Endothelial cell of hepatic sinusoid (primary cell): ENCODE measurements around the gene HOXA7.

Experiments
- in situ Hi-C: cut with HindIII; loops from 2 replicates; pipeline ENCODE4 v1.10.0; 2017; ENCODE audit warnings: low sequenced_read_pairs

The HOXA7 gene

DNA sequence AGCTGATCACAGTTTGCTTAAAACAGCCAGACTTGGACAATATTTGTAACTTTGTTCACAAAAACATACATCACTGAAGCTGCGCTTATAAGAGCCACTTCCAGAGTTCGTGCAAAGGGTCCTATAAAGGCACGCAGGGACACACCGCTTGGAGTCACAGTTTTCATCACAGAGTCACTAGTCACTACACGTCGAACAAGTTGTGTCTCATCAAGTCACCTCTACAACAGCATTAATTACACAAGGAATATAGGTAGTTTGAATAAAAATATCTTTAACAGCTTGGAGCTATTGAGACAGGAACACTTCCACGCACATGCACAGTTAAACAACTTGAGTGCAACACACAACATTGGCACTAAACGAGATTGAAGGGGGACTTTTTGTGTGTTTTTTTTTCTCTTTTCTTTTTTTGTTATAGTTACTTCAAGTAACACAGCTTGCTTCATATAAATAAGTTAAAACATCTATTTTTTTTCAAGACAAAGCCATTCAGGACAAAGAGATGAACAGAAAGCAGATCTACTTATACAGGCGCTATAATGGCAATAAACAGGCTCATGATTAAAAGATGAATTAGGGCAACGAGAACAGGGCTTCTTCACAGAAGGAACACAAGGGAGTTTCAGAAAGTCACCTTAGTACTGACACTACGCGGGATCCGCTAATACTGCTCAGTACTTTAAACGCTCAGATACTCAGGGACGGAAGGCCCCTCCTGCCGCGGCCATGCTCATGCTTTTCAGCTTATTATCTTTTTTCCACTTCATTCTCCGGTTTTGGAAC is 15.1 kb downstream of the HOXA7 start:
- in situ Hi-C loops: no loop called here

DNA sequence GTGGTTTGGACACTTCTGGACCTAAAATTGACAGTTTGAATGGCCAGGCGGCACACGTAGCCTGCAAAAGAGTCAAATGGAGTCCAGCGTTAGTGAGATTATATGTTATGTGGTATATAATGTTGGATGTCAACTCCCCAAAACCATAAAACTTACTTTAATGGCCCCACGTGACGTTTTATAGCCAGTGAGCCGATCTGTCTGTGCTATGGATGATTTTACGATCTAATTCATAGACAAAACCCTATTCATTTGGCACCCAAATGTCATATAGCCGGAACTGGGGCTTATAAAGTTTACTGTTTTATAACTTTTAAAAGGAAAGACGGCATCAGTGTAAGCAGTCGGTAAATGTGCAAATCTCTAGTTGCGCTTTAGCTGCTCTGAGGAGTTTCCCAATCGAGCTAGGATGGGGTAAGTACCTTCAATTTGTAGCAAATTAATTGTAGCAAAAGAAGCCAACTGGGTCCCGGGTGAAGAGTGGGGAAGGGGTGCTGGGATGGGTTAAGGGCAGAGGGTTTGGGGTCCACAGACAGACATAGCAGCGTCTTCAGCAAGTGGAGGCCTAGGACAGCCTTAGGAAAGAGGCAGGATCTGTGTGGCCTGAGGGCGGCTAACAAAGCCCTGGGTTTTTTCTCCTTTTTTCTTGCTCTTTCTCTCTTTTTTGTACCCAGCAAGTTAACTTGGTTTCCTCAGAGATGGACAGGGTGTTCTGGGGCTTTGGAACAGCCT is 16.2 kb downstream of the HOXA7 start:
- in situ Hi-C loops: no loop called here

DNA sequence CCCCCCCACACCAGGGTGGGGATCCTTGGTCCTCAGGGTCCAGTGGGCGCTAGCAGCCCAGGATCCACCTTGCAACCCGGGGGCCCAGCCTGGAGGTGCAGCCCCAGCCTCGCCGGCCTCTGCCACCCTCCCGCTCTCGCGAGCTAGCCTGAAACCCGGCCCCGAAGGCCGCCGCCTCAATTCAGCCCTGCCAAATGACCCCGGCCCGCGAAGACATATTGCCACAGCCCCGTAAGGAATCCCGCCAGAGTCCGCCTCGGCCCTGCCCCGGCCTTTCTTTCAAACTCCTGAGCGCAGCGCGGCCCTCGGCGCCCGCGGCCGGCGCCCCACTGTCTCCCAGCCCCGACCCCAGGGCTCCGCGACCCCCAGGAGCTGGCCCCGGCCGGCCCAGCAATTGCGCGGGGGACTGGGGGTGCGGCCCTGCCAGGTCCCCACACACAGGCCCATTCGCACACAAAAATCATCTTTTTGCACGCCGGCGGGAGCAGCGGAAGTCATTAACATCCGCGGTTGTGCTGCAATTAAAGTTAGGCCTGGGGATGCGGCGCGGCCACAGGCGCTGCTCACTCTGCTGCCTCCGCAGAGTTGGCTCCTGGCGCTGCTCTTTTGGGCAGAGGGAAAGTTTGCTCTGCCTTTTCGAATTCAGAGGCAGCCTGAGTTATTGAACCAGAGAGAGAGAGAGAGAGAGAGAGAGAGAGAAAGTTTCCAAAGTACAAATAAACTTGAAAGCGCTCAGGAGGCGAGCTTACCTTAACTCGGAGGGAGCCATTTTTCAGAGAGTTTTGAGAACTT is 16.9 kb downstream of the HOXA7 start:
- in situ Hi-C loops: no loop called here

DNA sequence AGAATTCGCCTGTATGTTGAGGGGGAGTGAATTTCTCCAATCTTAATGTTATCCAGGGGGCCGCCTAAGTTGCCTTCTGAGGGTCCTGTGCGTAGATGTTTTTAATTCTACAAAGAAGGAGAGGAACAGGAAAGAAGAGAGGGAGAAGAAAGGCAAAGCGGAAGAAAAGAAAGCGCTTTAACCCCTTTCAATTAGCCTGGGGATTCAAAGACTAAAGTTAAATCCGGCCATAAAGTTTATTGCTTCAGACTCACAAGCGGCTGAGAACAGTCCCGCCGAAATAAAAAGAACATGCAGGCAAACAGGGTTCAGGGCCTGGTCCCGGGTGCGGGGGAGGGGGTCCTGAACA is 17.5 kb downstream of the HOXA7 start:
- in situ Hi-C loops: no loop called here

DNA sequence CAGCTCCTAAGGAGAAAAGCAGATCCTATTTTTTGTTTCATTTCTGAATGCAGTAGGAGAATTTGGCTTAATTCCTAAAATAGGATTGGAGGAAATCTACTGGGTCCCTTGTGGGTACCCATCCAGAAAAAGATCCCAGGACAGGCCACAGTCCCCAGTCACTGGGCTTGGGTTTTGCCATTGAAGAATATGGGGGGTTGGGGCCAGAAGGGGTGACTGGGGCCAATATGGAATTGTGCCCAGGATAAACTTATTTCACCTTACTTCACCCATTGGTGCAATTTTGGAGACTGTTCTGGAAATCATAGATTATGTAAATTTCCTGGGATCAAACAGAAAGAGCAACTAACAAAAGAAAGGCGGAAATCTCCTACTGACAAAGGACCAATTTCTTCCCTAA is 18.0 kb downstream of the HOXA7 start:
- in situ Hi-C loops: no loop called here

DNA sequence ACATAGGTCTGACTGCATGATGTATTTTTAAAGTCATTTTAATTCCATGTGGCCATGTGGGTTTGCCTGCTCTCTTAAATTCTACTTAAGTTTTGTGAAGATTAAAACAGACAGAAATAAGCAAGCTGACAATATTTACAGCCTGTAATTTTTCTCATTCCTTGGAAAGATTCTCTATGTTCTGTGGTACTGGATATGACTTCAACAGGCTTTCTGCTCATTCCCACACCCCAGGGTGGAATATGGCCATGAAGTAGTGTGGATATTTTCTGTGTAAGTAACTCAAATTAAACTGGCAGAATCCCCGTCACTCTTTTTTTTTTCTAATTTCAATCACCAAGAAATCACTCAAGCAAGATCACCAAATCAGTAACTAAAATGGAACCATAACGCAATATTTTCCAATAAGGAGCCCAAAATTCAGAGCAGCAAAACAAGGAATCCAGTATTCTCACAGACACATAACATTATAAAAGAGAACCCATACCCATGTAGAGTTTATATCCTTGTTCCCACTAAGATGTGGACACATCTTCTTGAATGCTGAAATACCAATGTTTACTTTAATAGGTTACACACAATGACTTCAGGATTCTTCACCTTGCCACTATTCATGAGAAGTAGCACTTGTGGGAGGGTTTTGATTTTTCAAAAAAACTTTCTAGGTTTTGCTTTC is 18.7 kb downstream of the HOXA7 start:
- in situ Hi-C loops: no loop called here

DNA sequence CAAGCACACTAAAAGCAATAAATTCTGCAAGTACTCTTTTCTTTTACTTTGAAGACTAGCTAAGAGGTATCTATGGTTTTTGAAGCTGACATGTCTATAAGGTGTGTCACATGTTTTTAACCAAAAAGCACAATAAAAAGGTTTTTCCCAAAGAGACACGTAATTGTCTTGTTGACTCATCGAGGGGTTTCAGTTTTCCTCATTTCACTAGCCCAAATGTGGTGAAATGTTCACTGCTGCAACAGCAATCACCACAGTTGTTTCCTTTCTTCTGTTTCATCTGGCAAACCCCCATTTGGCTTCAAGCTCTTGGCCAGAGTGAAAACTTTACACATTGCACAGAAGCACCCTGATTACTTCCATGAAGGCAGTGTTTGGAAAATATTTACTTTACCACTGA is 22.1 kb downstream of the HOXA7 start:
- in situ Hi-C loops: no loop called here

DNA sequence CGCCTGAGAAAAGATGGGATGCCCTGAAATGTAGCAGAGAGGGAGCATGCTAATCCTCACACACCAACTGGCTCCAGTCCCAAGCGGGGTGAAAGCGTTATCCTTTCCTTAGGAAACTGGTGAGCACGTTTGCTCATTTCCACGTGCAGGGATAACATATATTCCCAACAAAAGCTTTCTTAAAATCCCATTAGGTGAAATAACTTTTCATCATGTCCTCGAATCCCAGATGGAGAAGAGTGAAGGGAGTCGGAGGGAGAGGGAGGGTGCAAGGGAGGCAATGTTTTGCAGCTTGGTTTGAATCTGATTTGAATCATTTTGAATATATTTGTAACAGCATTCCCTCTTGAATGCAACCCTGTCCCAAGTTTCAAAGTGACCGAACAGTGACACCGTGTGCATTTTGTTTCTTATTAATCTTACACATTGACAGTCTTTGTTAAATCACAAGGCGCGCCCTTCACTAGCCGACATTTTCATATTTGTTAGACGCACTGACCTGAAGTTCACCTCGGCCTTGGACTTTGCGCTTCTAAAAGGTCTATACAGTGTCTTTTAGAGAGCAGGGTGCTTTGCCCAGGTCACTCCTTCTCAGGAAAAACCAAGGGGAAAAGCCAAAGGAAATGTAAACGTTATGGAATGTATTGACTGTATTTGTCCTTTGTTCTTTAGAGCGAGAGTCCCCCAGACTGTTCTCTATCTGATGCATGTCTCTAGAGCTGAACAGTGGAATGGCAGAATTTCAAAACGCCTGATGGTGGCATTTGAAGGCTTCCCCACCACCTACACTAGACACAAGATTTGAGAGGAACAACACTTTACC is 22.9 kb downstream of the HOXA7 start:
- in situ Hi-C loops: no loop called here

DNA sequence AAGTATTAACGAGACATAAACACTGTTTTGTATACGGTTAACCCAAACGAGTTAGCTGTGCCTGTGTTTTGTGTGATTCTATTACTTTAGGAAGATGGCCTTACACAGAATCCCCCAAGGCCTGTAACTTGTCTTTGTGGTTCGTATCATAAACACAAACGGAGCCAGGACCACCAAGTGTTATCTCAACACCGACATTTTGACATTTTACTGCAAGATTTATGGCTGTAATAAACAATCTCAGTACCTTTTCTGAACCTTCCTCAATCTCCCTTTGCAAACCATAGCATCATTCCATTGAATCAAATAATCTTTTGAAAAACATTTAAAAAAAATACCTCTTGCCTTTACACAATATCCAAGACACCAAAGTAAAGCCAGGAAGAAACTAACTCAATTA is 23.5 kb downstream of the HOXA7 start:
- in situ Hi-C loops: no loop called here

DNA sequence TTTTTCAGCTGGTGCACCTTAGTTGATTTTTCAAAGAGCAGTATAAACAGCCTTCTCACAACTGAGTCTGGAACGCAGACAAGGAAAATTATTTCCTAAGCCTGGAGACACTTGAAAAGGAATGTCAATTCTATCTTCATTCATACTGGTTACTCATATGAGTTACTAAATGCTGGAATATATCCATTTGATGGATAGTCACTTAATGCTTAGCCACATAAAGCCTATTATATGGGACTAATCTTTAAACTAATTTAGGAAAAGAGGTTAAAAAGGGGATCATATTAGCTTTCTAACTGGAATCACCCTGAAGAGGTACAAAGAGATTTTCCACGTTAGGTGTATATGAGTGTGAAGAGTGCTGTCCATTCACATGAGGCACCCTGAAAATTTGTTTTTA is 24.3 kb downstream of the HOXA7 start:
- in situ Hi-C loops: no loop called here

DNA sequence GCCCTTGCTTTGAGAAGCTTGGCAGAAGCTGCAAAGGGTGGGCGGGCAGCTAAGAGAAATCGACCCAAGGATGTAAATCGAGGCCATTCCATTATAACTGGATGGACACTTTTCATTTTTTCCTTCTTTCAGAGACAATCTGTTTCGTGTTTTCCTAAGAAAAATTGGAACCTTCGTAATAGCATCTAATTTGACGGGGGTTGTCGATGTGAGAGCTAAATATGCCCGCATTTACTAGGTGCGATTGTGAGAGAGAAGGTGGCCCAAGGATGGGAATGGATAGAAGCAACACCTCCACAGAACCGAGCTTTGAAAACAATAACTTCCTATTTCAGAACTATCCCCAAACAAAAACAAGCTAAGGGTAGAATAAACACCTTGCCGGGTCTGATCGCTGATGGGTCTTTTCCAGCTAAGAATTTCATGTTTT is 25.1 kb downstream of the HOXA7 start:
- in situ Hi-C loops: no loop called here

DNA sequence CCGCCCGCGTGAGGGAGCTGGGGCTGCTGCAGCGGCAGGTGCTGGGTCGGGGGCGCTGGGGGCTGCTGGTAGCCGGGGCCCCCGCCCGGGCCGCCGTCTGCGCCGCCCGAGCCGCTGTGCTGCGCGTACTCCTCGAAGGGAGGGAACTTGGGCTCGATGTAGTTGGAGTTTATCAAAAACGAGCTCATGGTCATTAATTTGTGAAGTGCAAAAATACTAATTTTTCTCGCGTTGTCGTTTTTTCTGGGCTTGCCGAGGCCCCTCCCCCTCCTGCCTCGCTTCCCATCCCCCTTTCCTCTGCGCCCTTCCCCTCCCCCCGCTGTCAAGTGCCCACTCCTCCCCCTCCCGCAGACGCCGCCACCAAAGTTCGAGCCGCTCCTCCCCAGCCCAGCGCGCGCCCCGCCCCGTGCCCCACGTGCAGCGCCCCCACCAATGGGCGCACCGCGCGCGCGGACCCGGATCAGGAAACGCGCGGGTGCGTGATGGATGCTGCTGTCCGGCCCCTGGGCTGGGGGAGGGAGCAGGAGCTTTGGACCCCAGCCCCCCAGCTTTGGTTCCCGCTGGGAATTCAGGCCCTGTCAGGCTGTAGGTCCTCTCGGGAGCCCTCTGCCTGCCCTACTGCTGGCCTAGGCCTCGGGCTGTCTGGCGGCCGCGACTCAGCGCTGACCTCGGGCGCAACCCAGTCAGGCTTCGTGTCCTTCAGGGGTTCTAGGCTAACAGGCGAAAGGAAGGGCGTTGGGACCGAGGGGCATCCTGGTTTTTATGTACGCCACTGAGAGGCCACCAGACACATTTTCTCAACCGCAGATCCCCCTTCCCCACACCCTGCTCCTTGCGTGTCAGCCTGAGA is 25.7 kb downstream of the HOXA7 start, which contains the start of gene HOXA4:
HOXA4 (minus strand) TSS at position 218 of the 850 bp plus-strand sequence; CDS start at position 194, 24 bp downstream.
- in situ Hi-C loops: no loop called here

DNA sequence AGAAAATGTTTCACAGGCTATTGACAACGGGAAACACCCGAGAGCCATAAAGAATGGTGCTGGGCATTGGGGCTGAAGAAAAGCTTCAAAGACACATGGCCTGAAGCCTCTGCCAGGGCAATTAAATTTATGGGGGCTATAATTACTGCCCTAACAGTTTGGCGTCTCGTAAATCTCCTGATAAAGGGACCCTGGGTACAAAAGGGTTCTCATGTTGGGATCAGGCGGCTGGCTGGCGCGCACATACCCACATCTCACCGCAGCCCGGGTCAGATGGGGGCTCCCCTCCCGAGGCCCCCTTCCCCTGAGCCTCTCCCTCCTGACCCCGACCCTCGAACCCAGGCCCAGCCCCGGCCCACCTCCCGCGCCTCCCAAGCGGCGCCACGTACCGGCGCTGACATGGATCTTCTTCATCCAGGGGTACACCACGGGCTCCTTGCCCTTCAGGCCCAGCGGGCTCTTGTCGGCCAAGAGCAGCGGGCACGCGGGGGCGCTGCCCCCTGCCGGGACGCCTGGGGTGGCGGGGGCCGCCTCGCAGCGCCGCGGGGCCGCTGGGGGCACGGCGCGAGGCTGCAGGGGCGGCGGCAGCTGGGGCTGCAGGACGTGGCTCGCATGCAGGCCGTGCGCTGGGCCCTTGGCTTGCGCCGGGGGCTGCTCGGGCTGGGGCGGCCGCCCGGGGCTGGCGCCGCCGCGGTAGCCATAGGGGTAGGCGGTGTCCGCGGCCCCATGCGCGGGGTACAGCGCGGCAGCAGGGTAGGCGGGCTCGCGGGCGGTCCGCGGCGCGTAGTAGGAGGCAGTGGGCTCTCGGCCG is 26.5 kb downstream of the HOXA7 start:
- in situ Hi-C loops: loop anchor here (5.0 kb wide), 4 partner anchors 32 to 438 kb away; no protein-coding TSS in a partner anchor

DNA sequence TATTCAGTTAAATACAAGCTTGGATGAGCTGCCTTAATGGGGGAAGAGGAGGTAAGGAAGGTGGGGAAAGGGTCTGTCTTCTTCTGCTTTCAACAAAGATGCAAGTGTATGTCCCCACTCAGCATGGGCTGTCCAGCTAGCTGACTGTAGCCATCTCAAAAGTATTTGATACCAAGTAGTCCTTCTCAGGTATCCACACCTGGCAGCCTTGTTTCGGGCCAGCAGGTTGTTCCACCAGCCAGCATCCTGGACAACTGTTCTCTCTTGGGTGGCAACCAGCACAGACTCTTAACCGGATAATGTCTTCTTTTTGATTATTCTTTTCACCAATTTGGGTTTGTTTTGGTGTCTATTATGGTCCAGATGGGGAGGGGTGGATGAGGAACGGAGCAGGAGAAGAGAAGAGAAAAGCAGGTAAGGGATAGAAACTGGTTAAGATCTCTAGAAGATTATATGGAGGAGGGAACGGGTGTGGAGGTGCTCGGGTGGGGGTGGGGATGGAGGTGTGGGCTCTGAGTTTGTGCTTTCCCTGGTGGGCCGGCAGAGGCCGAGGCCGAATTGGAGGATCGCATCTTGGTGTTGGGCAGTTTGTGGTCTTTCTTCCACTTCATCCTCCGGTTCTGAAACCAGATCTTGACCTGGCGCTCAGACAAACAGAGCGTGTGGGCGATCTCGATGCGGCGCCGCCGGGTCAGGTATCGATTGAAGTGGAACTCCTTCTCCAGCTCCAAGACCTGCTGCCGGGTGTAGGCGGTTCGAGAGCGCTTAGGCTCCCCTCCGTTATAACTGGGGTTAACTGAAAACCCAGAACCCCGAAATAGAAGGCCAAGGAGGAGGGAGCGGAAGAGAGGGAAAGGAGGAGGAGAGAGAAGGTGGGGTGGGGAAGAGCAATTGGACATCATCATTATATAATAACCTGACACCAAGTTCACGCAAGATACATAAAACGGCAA is 27.4 kb downstream of the HOXA7 start:
- in situ Hi-C loops: loop anchor here (5.0 kb wide), 4 partner anchors 33 to 437 kb away; no protein-coding TSS in a partner anchor

DNA sequence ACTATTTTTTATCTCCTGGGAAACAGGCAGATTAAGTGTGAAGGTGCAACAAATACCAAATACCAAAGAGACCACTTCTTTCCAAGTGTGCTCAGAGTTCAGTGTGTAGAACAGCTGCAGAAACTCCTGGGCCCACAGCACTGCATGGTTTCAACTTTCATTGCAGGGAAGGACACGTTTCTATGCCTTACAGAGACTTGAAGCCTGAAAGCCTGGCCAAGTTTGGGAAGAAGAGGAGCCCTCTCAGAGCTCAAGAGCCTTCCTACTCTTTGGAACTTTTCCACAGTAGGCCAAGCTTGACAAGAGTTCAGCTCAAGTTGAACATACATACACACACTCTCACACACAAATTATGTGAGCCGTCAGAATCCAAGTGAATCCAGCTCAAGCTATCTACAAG is 28.4 kb downstream of the HOXA7 start:
- in situ Hi-C loops: loop anchor here (5.0 kb wide), 4 partner anchors 34 to 436 kb away; no protein-coding TSS in a partner anchor

DNA sequence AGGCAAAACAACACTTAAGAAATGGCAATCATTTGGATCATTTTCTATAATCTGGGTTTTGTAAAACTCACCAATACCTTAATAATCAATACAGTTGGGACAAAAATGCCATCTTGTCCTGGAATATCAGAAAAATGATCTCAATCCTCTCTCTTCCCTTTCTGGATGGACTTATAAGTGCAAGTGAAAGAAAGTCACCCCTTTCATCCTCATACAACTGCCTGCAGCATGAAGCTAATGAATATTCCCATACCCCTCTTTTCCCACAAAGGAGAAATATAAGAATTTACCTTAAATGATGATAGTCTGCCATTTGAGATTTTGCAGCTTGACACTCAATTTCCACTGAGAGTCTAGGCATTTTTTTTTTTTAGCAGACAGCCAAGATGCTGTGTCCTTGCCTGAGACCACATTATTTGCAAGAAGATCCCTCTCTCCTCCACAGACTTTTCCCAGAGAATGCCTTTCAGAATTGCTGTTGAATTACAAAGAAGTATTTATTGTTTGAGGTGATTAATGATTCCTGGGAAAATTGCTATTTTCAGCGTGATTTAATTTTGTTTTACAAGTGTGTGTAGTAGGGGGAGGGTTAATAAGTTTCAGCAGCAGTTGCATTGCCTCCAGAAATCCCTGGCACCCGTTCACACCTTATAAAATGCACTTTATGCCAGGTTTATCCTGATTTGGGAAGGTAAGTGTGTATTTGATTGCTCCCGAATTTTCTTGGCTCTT is 29.7 kb downstream of the HOXA7 start:
- in situ Hi-C loops: loop anchor here (5.0 kb wide), 4 partner anchors 36 to 434 kb away; no protein-coding TSS in a partner anchor
